K562 (cell line): ENCODE data around the gene NOP16. TPM values are rescaled to one million over a fixed set of nuclear protein-coding genes. Genes with fewer than 3 reads are reported as not detected.

Experiments
- BCLAF1 ChIP-seq, 2 experiments: fragments of 450-650 bp in 1 of 2; IDR thresholded peaks; 2 replicates each; pipeline ENCODE4 v1.6.1; 2011 to 2017; ENCODE audit warnings: low read depth in 2 of 2, antibody characterized with exemption in 1 of 2, borderline replicate concordance in 1 of 2, low read length in 1 of 2, mild to moderate bottlenecking in 1 of 2, mixed read lengths in 1 of 2; ENCODE audit not compliant: control insufficient read depth in 1 of 2
- CBFA2T2 ChIP-seq: fragments of 450-650 bp; conservative IDR thresholded peaks from 2 replicates; pipeline ENCODE4 v1.6.1; 2017; ENCODE audit warnings: mild to moderate bottlenecking
- HMBOX1 ChIP-seq: sonication (generic); IDR thresholded peaks from 2 replicates; pipeline ENCODE4 v1.6.1; 2016
- MXI1 ChIP-seq: IDR thresholded peaks from 2 replicates; pipeline ENCODE4 v1.6.1; 2011; ENCODE audit warnings: low read depth, mild to moderate bottlenecking, improper control_type of control experiment, low read length
- PCBP1 ChIP-seq: fragments of 200-400 bp; formaldehyde crosslinking; IDR thresholded peaks from 2 replicates; pipeline ENCODE4 v1.6.1; 2018; ENCODE audit warnings: mild to moderate bottlenecking, low read depth, low read length; ENCODE audit not compliant: poor library complexity, severe bottlenecking
- PREB ChIP-seq: sonication (generic); formaldehyde crosslinking; IDR thresholded peaks from 2 replicates; pipeline ENCODE4 v1.8.1; 2023; ENCODE audit warnings: mild to moderate bottlenecking, missing genetic modification reagents
- RFX1 ChIP-seq: fragments of 450-650 bp; IDR thresholded peaks from 2 replicates; pipeline ENCODE4 v1.6.1; 2016; ENCODE audit warnings: mild to moderate bottlenecking, moderate library complexity
- SREBF2 ChIP-seq: sonication (generic); formaldehyde crosslinking; IDR thresholded peaks from 2 replicates; pipeline ENCODE4 v1.4.0; 2020; ENCODE audit warnings: mild to moderate bottlenecking, missing genetic modification reagents
- TAF9B ChIP-seq: fragments of 450-650 bp; IDR thresholded peaks from 2 replicates; pipeline ENCODE4 v1.6.1; 2018; ENCODE audit warnings: mild to moderate bottlenecking; ENCODE audit not compliant: partially characterized antibody
- ZBTB11 ChIP-seq, 3 experiments: fragments of 200-800 bp in 1 of 3; fragments of 250-450 bp in 1 of 3; fragments of 450-650 bp in 1 of 3; sonication (Bioruptor Pico) in 1 of 3; sonication (Bioruptor generic) in 1 of 3; formaldehyde crosslinking in 1 of 3; IDR thresholded peaks; 2 replicates each; pipeline versions ENCODE4 v1.6.1 to v1.8.0; 2016 to 2022; ENCODE audit warnings: mild to moderate bottlenecking in 2 of 3, missing genetic modification characterization in 2 of 3, missing compliant biosample characterization in 1 of 3, moderate library complexity in 1 of 3
- ZBTB33 ChIP-seq: sonication (generic); formaldehyde crosslinking; IDR thresholded peaks from 2 replicates; pipeline ENCODE4 v1.8.1; 2023; ENCODE audit warnings: mild to moderate bottlenecking, missing genetic modification reagents
- ZNF280B ChIP-seq: fragments of 250-450 bp; sonication (Bioruptor Pico); IDR thresholded peaks from 2 replicates; pipeline ENCODE4 v1.5.1; 2021; ENCODE audit warnings: mild to moderate bottlenecking
- ZNF717 ChIP-seq: fragments of 250-450 bp; sonication (Bioruptor Pico); IDR thresholded peaks from 2 replicates; pipeline ENCODE4 v1.5.0; 2021
- polyA plus RNA-seq, 8 experiments: library from polyadenylated mRNA; depleted of rRNA in 4 of 8; stranded (reverse) in 5 of 8; unstranded in 3 of 8; fragments of >200 nt; fragmentation: Nextera tagmentation in 2 of 8; fragmentation: Illumina TruSeq in 1 of 8; extraction: Ambion mirVana in 2 of 8; extraction: Trizol in 1 of 8; gene quantifications; 2 replicates each; pipeline versions ENCODE4 v1.2.1 to v1.2.3, GENCODE V29; 2011 to 2014; ENCODE audit warnings: inconsistent platforms in 1 of 8, missing spikeins in 1 of 8
- total RNA-seq, 7 experiments: library from RNA; depleted of rRNA in 6 of 7; stranded (reverse); fragments of >200 nt in 6 of 7; fragmentation: Illumina TruSeq in 2 of 7; extraction: Trizol in 2 of 7; gene quantifications; 2 replicates each; pipeline versions ENCODE4 v1.2.1 to v1.2.3, GENCODE V29; 2011 to 2021; ENCODE audit warnings: low replicate concordance in 1 of 7

The NOP16 gene
- total and polyA plus RNA-seq, 9 of the 15 experiments (the other 6 are each of a cell fraction or from before 2014, with no cell fraction given), result 92.5 to 342 (median 148) TPM

GRCh38 chr5:176388444-176389134, at the start of gene NOP16, which contains the start of gene HIGD2A (continued):
- TF ChIP-seq MXI1 (peak; percentile 98), ZNF717 (CRISPR knock-in tag) (no peak), ZBTB33 (no peak; the same call in 1 of the 2 replicates), ZNF280B (CRISPR knock-in tag) (no peak), BCLAF1 (IDR thresholded peaks at IDR 0.05; ENCODE audit: borderline replicate concordance in 1 of 2, control insufficient read depth in 1 of 2, low read depth in 2 of 2, low read length in 1 of 2) (peak in 1 of 2 experiments; percentile 96; a peak in 2 of 4 replicates), PCBP1 (no peak), TAF9B (peak; percentile 96), HMBOX1 (peak; percentile 34; the same call in 1 of the 2 replicates), PREB (CRISPR knock-in tag) (no peak), SREBF2 (peak; percentile 51; the same call in 1 of the 2 replicates), CBFA2T2 (no peak), ZBTB11 (CRISPR knock-in tag; IDR thresholded peaks at IDR 0.05) (peak; percentile 96 to 99 (median 99)), RFX1 (no peak)
